Testis (tissue), 3 donors: ENCODE results near the gene SLC7A5. TPM values are rescaled to one million over a fixed set of nuclear protein-coding genes. Genes with fewer than 3 reads are reported as not detected.

Experiments
- DNase-seq: peaks from one replicate; pipeline ENCODE4 v3.0.0-alpha.2; 2019
- H3K27ac ChIP-seq, 2 donors: fragments of 200-600 bp; sonication (generic); one replicate each; pipeline ENCODE4 v1.5.1; 2019
- H3K27me3 ChIP-seq: fragments of 200-600 bp; sonication (generic); one replicate; pipeline ENCODE4 v1.5.1; 2019
- H3K36me3 ChIP-seq: fragments of 200-600 bp; sonication (generic); one replicate; pipeline ENCODE4 v1.5.1; 2017; ENCODE audit warnings: low read depth; ENCODE audit errors: missing control alignments
- H3K4me1 ChIP-seq: fragments of 200-600 bp; sonication (generic); one replicate; pipeline ENCODE4 v1.5.1; 2019
- H3K4me3 ChIP-seq, 2 donors: fragments of 200-600 bp; sonication (generic); one replicate each; pipeline ENCODE4 v1.5.1; 2017 to 2019
- H3K9me3 ChIP-seq: fragments of 200-600 bp; sonication (generic); one replicate; pipeline ENCODE4 v1.5.1; 2017
- CTCF ChIP-seq, 3 experiments: fragments of 450-650 bp in 2 of 3; fragments of 200-600 bp in 1 of 3; sonication (generic) in 1 of 3; IDR thresholded peaks; one replicate each; pipeline ENCODE4 v1.5.1; 2016 to 2019; ENCODE audit warnings: antibody characterized with exemption in 3 of 3, mild to moderate bottlenecking in 2 of 3, moderate library complexity in 1 of 3
- POLR2A ChIP-seq: fragments of 450-650 bp; IDR thresholded peaks from one replicate; pipeline ENCODE4 v1.6.1; 2017; ENCODE audit warnings: antibody characterized with exemption, mild to moderate bottlenecking, moderate library complexity
- WGBS, 2 donors: methylation state at CpG; one replicate each; pipeline ENCODE4 v1.1.5; 2018; 5-methylcytosine and 5-hydroxymethylcytosine counted together
- intact Hi-C: fragments of 100-400 bp; cut with DNase I; formaldehyde crosslinking; loops from one replicate; pipeline ENCODE4 v1.15.1; 2023; ENCODE audit warnings: low total_unique reads
- polyA plus RNA-seq: library from polyadenylated mRNA; stranded (reverse); fragments of 350-450 nt; fragmentation: Illumina TruSeq; extraction: RNeasy Lipid Tissue Mini Kit (QIAGEN cat#74804); gene quantifications from one replicate; pipeline ENCODE4 v1.2.3, GENCODE V29; 2014; ENCODE audit warnings: low read depth, low replicate concordance; ENCODE audit not compliant: insufficient read depth
- total RNA-seq, 2 donors: library from RNA; depleted of rRNA; stranded (reverse); fragments of >200 nt; gene quantifications; one replicate each; pipeline ENCODE4 v1.2.3, GENCODE V29; 2016

Gene SLC7A5
- total and polyA plus RNA-seq, 3 donors from 2014 or later, result 179 to 290 (median 263) TPM

- intact Hi-C loops, result no loop called here
- Histone ChIP-seq H3K27me3 (no peaks in the 10 kb centered on the region), H3K4me1 (no peaks in the 10 kb centered on the region), H3K27ac (no peak overlapping the region), H3K36me3 (no peaks in the 10 kb centered on the region), H3K9me3 (no peaks in the 10 kb centered on the region), H3K4me3 (no peak overlapping the region)
- TF ChIP-seq POLR2A, result no peak
- TF ChIP-seq CTCF (IDR thresholded peaks at IDR 0.05), result no peak
- DNase-seq, result no peak
- 91 to 92% methylated on average over 15 to 24 of the region's 24 CpGs for WGBS, 2 donors
These were observed 46.0 kb downstream of the SLC7A5 start for GRCh38 chr16:87823181-87823929.

DNA sequence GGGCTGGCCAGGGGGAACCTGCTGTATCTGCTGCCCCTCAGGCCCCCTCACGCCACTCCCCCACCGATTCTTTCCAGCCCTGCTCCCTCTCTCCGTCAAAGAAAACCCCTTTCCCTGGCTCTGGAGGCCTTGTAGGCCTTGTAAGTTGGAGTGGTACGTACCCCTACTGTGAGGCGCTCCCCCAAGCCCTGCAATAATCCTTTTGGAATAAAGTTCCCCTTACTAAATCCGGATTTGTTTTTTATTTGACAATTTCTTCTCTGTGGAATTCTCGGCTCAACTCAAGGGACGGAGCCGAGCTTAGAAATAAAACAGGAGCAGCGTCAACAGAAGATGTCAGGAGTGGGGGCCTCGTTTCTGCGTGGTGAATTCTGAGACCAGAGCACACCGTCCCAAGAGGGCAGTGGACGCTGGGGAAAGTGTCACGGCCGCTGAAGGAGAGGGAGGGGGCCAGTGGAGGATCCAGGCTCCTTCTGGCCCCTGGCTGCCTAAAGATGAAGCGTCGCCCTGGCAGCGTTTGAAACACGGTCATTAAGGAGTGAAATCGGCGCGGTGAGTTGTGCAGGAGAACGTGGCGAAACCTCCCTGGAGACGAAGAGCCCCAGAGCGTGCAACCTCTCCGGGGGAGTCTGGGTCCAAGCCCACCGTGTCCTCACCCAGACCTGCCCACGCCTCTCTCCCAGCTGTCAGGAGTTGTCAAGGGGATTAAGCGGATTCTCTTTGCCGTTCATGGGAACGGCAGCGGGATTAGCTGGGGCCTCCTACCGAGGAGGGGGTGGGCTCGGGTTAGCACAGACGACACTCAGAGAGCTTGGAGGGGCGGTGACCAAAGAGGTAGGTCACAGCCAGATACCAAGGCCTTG is 47.0 kb downstream of the SLC7A5 start:
- intact Hi-C loops, result no loop called here
- WGBS, 2 donors, result 85% methylated on average over 37 to 38 of the region's 38 CpGs

GRCh38 chr16:87821376-87822107 is 47.8 kb downstream of the SLC7A5 start:
- WGBS, 2 donors, result 53 to 74% methylated on average over 11 to 18 of the region's 18 CpGs
- no peaks in the 10 kb centered on the region for H3K4me1 ChIP-seq
- H3K27ac ChIP-seq, result no peak overlapping the region
- H3K36me3 ChIP-seq, result no peaks in the 10 kb centered on the region
- no peak overlapping the region for H3K4me3 ChIP-seq
- no peaks in the 10 kb centered on the region for H3K9me3 ChIP-seq
- TF ChIP-seq CTCF (IDR thresholded peaks at IDR 0.05), result no peak
- DNase-seq, result no peak
- intact Hi-C loops, result no loop called here
- no peaks in the 10 kb centered on the region for H3K27me3 ChIP-seq

More for the DNA sequence above, 47.0 kb downstream of the SLC7A5 start:
- DNase-seq, result no peak
- TF ChIP-seq CTCF (IDR thresholded peaks at IDR 0.05) (no peak), POLR2A (no peak)
- H3K27ac ChIP-seq, result no peak overlapping the region
- H3K36me3 ChIP-seq, result no peaks in the 10 kb centered on the region
- no peaks in the 10 kb centered on the region for H3K4me1 ChIP-seq
- H3K4me3 ChIP-seq, result no peak overlapping the region
- H3K27me3 ChIP-seq, result no peaks in the 10 kb centered on the region
- no peaks in the 10 kb centered on the region for H3K9me3 ChIP-seq

- no peak for DNase-seq
- H3K36me3 ChIP-seq, result no peaks in the 10 kb centered on the region
- 93% methylated on average over 17 of the region's 17 CpGs for WGBS, 2 donors
- no peak overlapping the region for H3K27ac ChIP-seq
- H3K4me3 ChIP-seq, result no peak overlapping the region
- intact Hi-C loops, result no loop called here
- H3K4me1 ChIP-seq, result no peaks in the 10 kb centered on the region
- H3K27me3 ChIP-seq, result no peaks in the 10 kb centered on the region
- TF ChIP-seq CTCF (IDR thresholded peaks at IDR 0.05), result no peak
- no peak for TF ChIP-seq POLR2A
- no peaks in the 10 kb centered on the region for H3K9me3 ChIP-seq
These were observed 49.3 kb downstream of the SLC7A5 start for GRCh38 chr16:87819983-87820382.
